NB4 (cell line): Measurements from ENCODE around the gene NKAPD1.
"Not testable (repeated sequence)": the region's sequence is repeated elsewhere in the genome, so short reads cannot be mapped to it uniquely, and the experiment has no call there.

Experiments used
- DNase-seq: peaks from one replicate; pipeline ENCODE4 v3.0.0; 2010; ENCODE audit warnings: low read depth
- H3K4me3 ChIP-seq: one replicate; pipeline ENCODE4 v1.5.1; 2011; ENCODE audit warnings: mild to moderate bottlenecking, low read depth, low read length, moderate library complexity
- MYC ChIP-seq: IDR thresholded peaks from 2 replicates; pipeline ENCODE4 v1.6.1; 2011; ENCODE audit warnings: low read depth, low read length
- POLR2A ChIP-seq: IDR thresholded peaks from 2 replicates; pipeline ENCODE4 v1.6.1; 2011; ENCODE audit warnings: mild to moderate bottlenecking; ENCODE audit not compliant: insufficient read length; ENCODE audit errors: extremely low read depth
- TF ChIP-seq, protein P1 (sequence below): IDR thresholded peaks from one replicate; pipeline ENCODE4 v1.5.1; 2012; ENCODE audit warnings: low read depth, low read length
- TF ChIP-seq, protein P2 (sequence below): IDR thresholded peaks from 2 replicates; pipeline ENCODE4 v1.6.1; 2011; ENCODE audit warnings: low read depth, low read length

NKAPD1 gene

DNA sequence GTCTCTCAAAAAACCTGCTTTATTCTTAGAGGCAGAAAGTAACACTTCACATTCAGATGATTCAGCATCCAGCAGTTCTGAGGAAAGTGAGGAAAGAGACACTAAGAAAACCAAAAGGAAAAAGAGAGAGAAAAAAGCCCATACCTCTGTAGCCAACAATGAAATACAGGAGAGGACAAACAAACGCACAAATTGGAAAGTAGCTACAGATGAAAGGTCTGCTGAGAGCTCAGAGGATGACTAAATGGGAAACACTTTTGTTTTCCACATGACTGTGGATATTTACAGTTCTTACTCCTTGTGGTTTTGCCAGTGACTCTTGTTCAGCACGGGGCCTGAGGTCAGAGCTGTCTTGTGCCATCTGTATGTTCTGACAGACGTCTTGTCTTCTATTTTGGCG lies 8.6 kb downstream of the NKAPD1 start:
- H3K4me3 ChIP-seq: no peak overlapping the region
- no peak for TF ChIP-seq POLR2A
- DNase-seq: peak; percentile 24

DNA sequence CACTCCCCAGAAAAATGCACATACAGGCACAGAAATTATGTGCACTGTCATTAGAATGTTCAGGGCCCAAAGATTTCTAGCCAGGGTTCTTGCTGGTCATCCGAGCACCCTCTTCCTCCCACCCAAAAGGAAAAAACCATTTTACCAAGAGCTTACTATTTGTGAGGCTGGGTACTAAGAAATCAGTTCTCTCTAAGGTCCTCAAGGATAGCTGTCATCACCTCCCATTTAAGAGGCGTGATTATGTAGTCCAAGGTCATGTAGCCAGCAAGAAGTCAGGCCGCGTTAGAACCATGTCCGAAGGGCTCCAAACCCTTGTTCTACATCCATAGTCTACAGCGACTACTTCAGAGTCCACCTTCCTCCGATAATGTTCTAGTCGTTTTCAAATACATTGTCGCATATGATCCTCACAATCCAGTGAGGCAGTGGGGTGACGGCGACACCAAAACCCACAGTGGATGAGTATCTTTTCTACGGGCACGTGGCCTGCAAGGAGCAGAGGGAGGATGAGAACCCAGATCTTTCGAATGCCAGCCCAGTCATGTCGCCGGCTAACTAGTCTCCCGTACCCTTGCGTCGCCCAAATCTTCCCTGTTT lies 11.8 kb downstream of the NKAPD1 start:
- peak overlapping the region; percentile 90 for H3K4me3 ChIP-seq
- TF ChIP-seq MYC (peak; percentile 87), POLR2A (no peak)
- TF ChIP-seq, protein P1, sequence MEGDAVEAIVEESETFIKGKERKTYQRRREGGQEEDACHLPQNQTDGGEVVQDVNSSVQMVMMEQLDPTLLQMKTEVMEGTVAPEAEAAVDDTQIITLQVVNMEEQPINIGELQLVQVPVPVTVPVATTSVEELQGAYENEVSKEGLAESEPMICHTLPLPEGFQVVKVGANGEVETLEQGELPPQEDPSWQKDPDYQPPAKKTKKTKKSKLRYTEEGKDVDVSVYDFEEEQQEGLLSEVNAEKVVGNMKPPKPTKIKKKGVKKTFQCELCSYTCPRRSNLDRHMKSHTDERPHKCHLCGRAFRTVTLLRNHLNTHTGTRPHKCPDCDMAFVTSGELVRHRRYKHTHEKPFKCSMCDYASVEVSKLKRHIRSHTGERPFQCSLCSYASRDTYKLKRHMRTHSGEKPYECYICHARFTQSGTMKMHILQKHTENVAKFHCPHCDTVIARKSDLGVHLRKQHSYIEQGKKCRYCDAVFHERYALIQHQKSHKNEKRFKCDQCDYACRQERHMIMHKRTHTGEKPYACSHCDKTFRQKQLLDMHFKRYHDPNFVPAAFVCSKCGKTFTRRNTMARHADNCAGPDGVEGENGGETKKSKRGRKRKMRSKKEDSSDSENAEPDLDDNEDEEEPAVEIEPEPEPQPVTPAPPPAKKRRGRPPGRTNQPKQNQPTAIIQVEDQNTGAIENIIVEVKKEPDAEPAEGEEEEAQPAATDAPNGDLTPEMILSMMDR: no peak
- TF ChIP-seq, protein P2, sequence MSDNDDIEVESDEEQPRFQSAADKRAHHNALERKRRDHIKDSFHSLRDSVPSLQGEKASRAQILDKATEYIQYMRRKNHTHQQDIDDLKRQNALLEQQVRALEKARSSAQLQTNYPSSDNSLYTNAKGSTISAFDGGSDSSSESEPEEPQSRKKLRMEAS: peak; percentile 89
- DNase-seq: peak; percentile 61

DNA sequence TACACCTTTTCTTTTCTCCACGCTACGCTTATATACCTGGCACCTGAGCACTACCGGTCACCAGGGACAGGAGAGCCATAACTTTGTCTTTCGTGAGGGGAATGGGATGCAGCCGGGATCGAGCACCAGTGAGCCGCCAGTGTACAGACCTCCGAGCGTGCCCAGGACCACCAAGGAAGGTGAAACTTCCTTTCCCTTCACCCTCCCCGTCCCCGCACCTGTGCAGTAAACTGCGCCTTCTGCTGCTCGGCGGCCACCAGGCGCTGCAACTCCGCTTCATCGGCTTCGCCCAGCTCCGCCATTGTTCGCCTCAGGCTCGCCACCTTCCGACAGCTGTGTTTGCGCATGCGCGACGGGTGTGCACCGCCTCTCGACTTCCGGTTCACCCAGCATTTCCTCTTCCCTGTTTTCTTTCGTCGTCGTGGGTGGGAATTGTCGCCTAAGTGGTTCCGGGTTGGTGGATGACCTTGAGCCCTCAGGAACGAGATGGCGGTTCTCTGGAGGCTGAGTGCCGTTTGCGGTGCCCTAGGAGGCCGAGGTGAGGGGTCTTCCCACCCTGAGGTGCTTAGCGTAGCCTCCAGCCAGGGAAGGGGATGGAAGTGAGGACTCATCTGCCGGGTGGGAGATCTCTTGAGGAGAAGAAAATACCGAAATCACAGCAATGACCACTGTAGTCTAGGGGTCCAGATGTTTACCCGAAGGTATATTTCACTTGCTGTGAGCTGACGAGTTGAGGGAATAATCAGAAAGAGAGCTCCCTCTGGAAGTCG lies 12.5 kb downstream of the NKAPD1 start, which contains the start of the genes SDHD and TIMM8B:
Gene SDHD (plus strand): TSS at position 452 of the 770 bp plus-strand sequence. CDS start 35 bp downstream, at position 487.
Gene TIMM8B (minus strand): TSS at position 335 of the 770 bp plus-strand sequence. CDS start 33 bp downstream, at position 302.
- peak within 1 kb of the TSS; percentile 90 for H3K4me3 ChIP-seq
- peak; percentile 97 for DNase-seq
- peak; percentile 90 for TF ChIP-seq POLR2A
- peak; percentile 89 for TF ChIP-seq MYC
- TF ChIP-seq, protein P1: no peak
- TF ChIP-seq, protein P2: peak; percentile 80

DNA sequence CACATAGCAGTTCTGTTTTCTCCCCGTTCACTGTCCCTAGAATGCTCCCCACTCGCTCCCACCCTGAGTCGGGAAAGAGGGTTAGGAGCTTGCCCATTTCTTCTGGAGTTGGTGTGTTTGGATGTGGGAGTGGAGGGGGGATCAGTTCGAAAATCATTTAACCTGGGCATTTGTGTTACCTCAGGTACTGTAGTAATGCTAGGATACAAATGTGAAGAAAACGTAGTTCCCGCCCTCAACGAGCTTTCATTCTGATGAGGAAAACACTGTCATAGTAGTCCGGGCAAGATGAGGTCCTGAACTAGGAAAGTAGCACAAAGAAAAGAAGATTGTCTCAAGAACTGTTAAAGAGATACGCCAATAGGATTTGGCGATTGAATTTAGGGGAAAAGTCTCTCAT lies 13.1 kb downstream of the NKAPD1 start:
- TF ChIP-seq, protein P2: no peak
- TF ChIP-seq, protein P1: no peak
- TF ChIP-seq POLR2A (no peak), MYC (no peak)
- peak; percentile 20 for DNase-seq
- H3K4me3 ChIP-seq: peak overlapping the region; percentile 90

DNA sequence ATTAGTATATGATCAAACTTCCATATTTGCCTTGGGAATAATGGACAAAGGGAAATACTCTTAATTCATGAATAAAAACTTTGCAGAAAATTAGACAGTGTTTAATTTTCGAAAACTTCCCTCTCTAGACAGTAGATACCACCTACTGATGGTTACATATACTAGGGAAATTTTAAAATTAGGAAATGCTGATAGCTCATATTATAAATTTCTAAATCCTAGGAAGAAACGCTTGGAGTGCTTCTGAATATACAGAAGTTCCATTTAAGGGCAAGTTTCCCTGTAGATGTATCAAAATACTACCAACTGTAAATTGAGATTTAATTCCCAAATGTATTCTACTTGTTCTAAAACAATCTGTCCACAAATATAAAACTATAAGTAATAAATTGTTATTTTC lies 21.2 kb downstream of the NKAPD1 start:
- not testable (repeated sequence) for DNase-seq

DNA sequence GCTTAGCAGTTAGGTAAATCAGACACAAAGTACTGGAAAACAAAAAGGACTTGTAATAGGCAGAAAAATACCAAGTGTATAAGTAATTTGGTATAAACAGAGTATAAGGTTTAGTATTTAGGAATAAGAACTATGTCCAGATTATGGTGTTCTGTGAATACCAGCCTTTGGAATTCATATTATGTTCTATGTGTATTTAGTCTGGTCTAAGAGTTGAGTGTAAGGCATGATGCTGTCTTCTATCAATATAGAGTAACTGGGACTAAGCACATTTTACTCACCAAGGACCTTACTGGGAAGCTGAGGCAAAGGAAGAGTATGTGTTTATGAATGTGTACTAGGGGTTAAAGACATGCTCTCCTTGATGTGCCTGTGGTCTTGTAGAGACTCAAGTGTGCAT lies 22.1 kb downstream of the NKAPD1 start:
- no peak overlapping the region for H3K4me3 ChIP-seq
- DNase-seq: no peak
- TF ChIP-seq MYC (no peak), POLR2A (no peak)
- TF ChIP-seq, protein P2: no peak
- TF ChIP-seq, protein P1: no peak

More for the DNA sequence above, 21.2 kb downstream of the NKAPD1 start:
- H3K4me3 ChIP-seq: not testable (repeated sequence)
